ENCODE data around the gene TMEM107.

DNA sequence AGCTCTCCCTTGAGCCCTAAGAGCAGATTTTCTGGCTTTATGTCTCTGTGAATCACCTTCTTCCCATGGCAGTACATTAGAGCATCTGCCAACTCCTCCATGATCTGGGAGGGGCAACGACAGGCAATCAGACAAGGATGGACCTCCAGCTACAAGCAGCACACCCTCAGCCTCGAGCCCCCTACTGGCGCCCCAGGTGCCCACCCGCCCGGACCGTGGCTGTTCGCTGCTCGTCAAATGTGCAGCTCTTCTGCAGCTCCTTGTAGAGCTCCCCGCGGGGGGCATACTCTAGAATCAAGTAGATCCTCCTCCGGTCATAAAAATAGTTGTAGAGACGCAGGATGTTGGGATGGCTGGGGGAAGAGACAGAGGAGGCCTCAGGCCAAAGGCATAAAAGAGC, 30.4 kb upstream of the TMEM107 start:
- TF ChIP-seq, protein P1, sequence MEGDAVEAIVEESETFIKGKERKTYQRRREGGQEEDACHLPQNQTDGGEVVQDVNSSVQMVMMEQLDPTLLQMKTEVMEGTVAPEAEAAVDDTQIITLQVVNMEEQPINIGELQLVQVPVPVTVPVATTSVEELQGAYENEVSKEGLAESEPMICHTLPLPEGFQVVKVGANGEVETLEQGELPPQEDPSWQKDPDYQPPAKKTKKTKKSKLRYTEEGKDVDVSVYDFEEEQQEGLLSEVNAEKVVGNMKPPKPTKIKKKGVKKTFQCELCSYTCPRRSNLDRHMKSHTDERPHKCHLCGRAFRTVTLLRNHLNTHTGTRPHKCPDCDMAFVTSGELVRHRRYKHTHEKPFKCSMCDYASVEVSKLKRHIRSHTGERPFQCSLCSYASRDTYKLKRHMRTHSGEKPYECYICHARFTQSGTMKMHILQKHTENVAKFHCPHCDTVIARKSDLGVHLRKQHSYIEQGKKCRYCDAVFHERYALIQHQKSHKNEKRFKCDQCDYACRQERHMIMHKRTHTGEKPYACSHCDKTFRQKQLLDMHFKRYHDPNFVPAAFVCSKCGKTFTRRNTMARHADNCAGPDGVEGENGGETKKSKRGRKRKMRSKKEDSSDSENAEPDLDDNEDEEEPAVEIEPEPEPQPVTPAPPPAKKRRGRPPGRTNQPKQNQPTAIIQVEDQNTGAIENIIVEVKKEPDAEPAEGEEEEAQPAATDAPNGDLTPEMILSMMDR (conservative IDR thresholded peaks at IDR 0.05 in 1 of 2, IDR thresholded peaks at IDR 0.05 in 1 of 2; ENCODE audit: extremely low read depth in 1 of 2, insufficient read depth in 1 of 2, low read depth in 1 of 2, low read length in 2 of 2): no peak
- no peak for TF ChIP-seq EZH2 (IDR thresholded peaks at IDR 0.05; ENCODE audit: borderline replicate concordance, low read length)

All from mammary epithelial cell (primary cell).